Left lung (tissue), 10 donors: ENCODE data around the gene ZFP91. TPM values are rescaled to one million over a fixed set of nuclear protein-coding genes. Genes with fewer than 3 reads are reported as not detected.

ENCODE experiments used
- ATAC-seq: fragments of 200-7000 bp; cut with Tn5 transposase; one replicate; pipeline ENCODE4 v1.9.1; 2020; ENCODE audit warnings: moderate library complexity
- DNase-seq, 4 donors: peaks; one replicate each; pipeline ENCODE4 v3.0.0-alpha.2; 2013 to 2020
- H3K27ac ChIP-seq, 2 donors: fragments of 200-600 bp; sonication (generic) in 1 of 2; one replicate each; pipeline versions ENCODE4 v1.5.0 to v1.8.0; 2020 to 2021
- H3K27me3 ChIP-seq, 2 donors: fragments of 200-600 bp; sonication (generic) in 1 of 2; one replicate each; pipeline versions ENCODE4 v1.5.0 to v1.8.0; 2020 to 2021
- H3K36me3 ChIP-seq, 2 donors: fragments of 200-600 bp; sonication (generic) in 1 of 2; one replicate each; pipeline versions ENCODE4 v1.5.0 to v1.8.0; 2020 to 2021
- H3K4me1 ChIP-seq, 2 donors: fragments of 200-600 bp; one replicate each; pipeline ENCODE4 v1.8.0; 2021
- H3K4me3 ChIP-seq, 2 donors: fragments of 200-600 bp; sonication (generic) in 1 of 2; one replicate each; pipeline versions ENCODE4 v1.5.0 to v1.8.0; 2020 to 2021; ENCODE audit warnings: mild to moderate bottlenecking in 1 of 2
- H3K9me3 ChIP-seq, 2 donors: fragments of 200-600 bp; sonication (generic) in 1 of 2; one replicate each; pipeline versions ENCODE4 v1.5.0 to v1.8.0; 2020 to 2021
- CTCF ChIP-seq, 2 donors: fragments of 200-600 bp; sonication (generic) in 1 of 2; IDR thresholded peaks; one replicate each; pipeline versions ENCODE4 v1.5.0 to v1.8.0; 2021; ENCODE audit warnings: antibody characterized with exemption in 2 of 2
- intact Hi-C, 2 donors: fragments of 100-400 bp; cut with DNase I; formaldehyde crosslinking; loops; one replicate each; pipeline versions ENCODE4 v1.11.2 to v1.14.2; 2022
- polyA plus RNA-seq, 6 donors: library from polyadenylated mRNA; unstranded; fragments of 120-200 nt; gene quantifications; one replicate each; pipeline ENCODE4 v1.2.1, GENCODE V29; 2013; ENCODE audit not compliant: insufficient read length in 6 of 6
- total RNA-seq, 2 donors: library from RNA; stranded (reverse); fragmentation: NEBNext Ultra II Directional; extraction: Animal tissue kit (Norgen Biotek cat#: 25700); gene quantifications; one replicate each; pipeline ENCODE4 v1.2.1, GENCODE V29; 2021
- donor health status: DM: no; HTN: yes; CAD: no.
- donor health status: DM: no; HTN: no; CAD: no.

ZFP91 gene
- total and polyA plus RNA-seq, 8 donors: 41.3 to 62.4 (median 56.3) TPM

- Histone ChIP-seq H3K27me3 (no peaks in the 10 kb centered on the region), H3K36me3 (no peaks in the 10 kb centered on the region), H3K4me1 (peaks cover 0 to 18% of the 10 kb centered on the region in 2 donors), H3K4me3 (no peak overlapping the region), H3K9me3 (no peaks in the 10 kb centered on the region), H3K27ac (no peak overlapping the region)
- intact Hi-C loops: no loop called here
- ATAC-seq (no peak), DNase-seq (no peak)
- TF ChIP-seq CTCF (IDR thresholded peaks at IDR 0.05): no peak
These were observed 57.7 kb downstream of the ZFP91 start for GRCh38 chr11:58636587-58636986.

GRCh38 chr11:58637371-58637770 lies 58.5 kb downstream of the ZFP91 start:
- intact Hi-C loops: no loop called here
- H3K27ac ChIP-seq: no peak overlapping the region
- peaks cover 0 to 18% of the 10 kb centered on the region in 2 donors for H3K4me1 ChIP-seq
- DNase-seq (no peak), ATAC-seq (no peak)
- H3K9me3 ChIP-seq: no peaks in the 10 kb centered on the region
- H3K36me3 ChIP-seq: no peaks in the 10 kb centered on the region
- no peak overlapping the region for H3K4me3 ChIP-seq
- H3K27me3 ChIP-seq: no peaks in the 10 kb centered on the region
- TF ChIP-seq CTCF (IDR thresholded peaks at IDR 0.05): no peak

- ATAC-seq (no peak), DNase-seq (no peak)
- Histone ChIP-seq H3K27ac (no peak overlapping the region), H3K9me3 (no peaks in the 10 kb centered on the region), H3K4me1 (peaks cover 0 to 18% of the 10 kb centered on the region in 2 donors), H3K36me3 (no peaks in the 10 kb centered on the region), H3K27me3 (no peaks in the 10 kb centered on the region), H3K4me3 (no peak overlapping the region)
- intact Hi-C loops: no loop called here
- no peak for TF ChIP-seq CTCF (IDR thresholded peaks at IDR 0.05)
These were observed 60.2 kb downstream of the ZFP91 start for GRCh38 chr11:58639103-58639502.

GRCh38 chr11:58639669-58640068 lies 60.8 kb downstream of the ZFP91 start:
- Histone ChIP-seq H3K9me3 (no peaks in the 10 kb centered on the region), H3K27me3 (no peaks in the 10 kb centered on the region), H3K4me3 (no peak overlapping the region), H3K27ac (no peak overlapping the region), H3K36me3 (no peaks in the 10 kb centered on the region), H3K4me1 (peaks cover 0 to 18% of the 10 kb centered on the region in 2 donors)
- ATAC-seq: no peak
- intact Hi-C loops: no loop called here
- DNase-seq: no peak
- no peak for TF ChIP-seq CTCF (IDR thresholded peaks at IDR 0.05)

GRCh38 chr11:58640386-58641023 lies 61.6 kb downstream of the ZFP91 start:
- intact Hi-C loops: no loop called here
- H3K36me3 ChIP-seq: no peaks in the 10 kb centered on the region
- peaks cover 0 to 3% of the 10 kb centered on the region in 2 donors for H3K9me3 ChIP-seq
- H3K4me1 ChIP-seq: peaks cover 0 to 18% of the 10 kb centered on the region in 2 donors
- no peaks in the 10 kb centered on the region for H3K27me3 ChIP-seq
- no peak overlapping the region for H3K4me3 ChIP-seq
- peak in 1 of 4 donors; percentile 21 for DNase-seq
- peak; percentile 55 for ATAC-seq
- H3K27ac ChIP-seq: peak overlapping the region in 1 of 2 donors; percentile 3
- no peak for TF ChIP-seq CTCF (IDR thresholded peaks at IDR 0.05)
